Measurements from ENCODE around the gene UBE3D.

Gene UBE3D

DNA sequence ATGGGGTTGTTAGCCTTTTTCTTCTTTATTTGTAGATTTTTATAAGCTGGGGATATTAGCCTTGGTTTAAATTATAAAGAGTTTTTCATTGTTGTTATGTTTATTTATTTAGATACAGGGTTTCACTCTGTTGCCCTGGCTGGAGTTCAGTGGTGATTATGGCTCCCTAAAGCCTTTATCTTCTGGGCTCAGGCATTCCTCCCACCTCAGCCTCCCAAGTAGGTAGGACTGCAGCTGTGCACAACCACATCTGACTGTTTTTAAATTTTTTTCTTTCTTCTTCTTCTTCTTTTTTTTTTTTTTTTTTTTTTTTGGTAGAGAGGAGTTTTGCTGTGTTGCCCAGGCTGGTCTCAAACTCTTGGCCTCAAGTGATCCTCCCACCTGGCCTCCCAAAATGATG, 80.9 kb downstream of the UBE3D start:
- H3K27ac ChIP-seq (ENCODE audit: insufficient read depth, low read depth, low read length, poor library complexity, severe bottlenecking), result no peak overlapping the region
- no peaks in the 10 kb centered on the region for H3K27me3 ChIP-seq (ENCODE audit: control insufficient read depth, insufficient read depth, low read length, poor library complexity, severe bottlenecking)
- no peak overlapping the region for H3K4me3 ChIP-seq (ENCODE audit: insufficient read depth, low read depth, low read length)
- no peaks in the 10 kb centered on the region for H3K9me3 ChIP-seq (ENCODE audit: control insufficient read depth, low read length)
- no peaks in the 10 kb centered on the region for H3K4me1 ChIP-seq (ENCODE audit: control insufficient read depth, insufficient read depth, low read length)
- no peaks in the 10 kb centered on the region for H3K36me3 ChIP-seq (ENCODE audit: control insufficient read depth, insufficient read depth, low read length)

DNA sequence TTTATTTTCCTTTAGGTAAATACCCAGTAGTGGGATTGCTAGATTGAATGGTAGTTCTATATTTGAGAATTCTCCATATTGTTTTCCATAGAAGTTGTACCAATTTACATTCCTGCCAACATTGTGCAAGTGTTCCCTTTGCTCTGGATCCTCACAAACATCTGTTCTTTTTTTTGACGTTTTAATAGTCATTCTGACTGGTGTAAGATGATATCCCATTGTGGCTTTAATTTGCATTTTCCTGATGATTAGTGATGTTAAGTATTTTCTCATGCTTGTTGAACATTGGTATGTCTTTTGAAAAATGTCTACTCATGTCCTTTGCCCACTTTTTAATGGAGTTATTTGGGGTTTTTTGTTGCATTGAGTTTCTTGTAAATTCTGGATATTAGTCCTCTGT, 85.6 kb downstream of the UBE3D start:
- H3K27me3 ChIP-seq (ENCODE audit: control insufficient read depth, insufficient read depth, low read length, poor library complexity, severe bottlenecking), result no peaks in the 10 kb centered on the region
- no peaks in the 10 kb centered on the region for H3K9me3 ChIP-seq (ENCODE audit: control insufficient read depth, low read length)
- peaks cover 5% of the 10 kb centered on the region for H3K36me3 ChIP-seq (ENCODE audit: control insufficient read depth, insufficient read depth, low read length)
- no peaks in the 10 kb centered on the region for H3K4me1 ChIP-seq (ENCODE audit: control insufficient read depth, insufficient read depth, low read length)
- WGBS, 2 experiments, result 95 to 100% methylated on average over 1 of the region's 1 CpG
- H3K27ac ChIP-seq (ENCODE audit: insufficient read depth, low read depth, low read length, poor library complexity, severe bottlenecking), result no peak overlapping the region
- no peak overlapping the region for H3K4me3 ChIP-seq (ENCODE audit: insufficient read depth, low read depth, low read length)

DNA sequence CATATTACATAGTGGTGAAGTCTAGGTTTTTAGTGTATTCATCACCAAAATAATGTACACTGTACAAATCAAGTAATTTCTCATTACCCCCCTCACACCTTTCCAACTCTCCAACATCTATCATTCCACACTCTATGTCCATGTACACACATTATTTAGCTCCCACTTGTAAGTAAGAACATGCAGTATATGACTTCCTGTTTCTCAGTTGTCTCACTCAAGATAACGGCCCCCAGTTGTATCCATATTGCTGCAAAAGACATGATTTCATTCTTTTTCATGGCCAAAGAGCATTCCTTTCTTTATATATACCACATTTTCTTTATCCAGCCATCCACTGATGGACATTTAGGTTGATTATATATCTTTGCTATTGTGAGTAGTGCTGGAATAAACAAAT, 86.0 kb downstream of the UBE3D start:
- Histone ChIP-seq H3K9me3 (ENCODE audit: control insufficient read depth, low read length) (no peaks in the 10 kb centered on the region), H3K27me3 (ENCODE audit: control insufficient read depth, insufficient read depth, low read length, poor library complexity, severe bottlenecking) (no peaks in the 10 kb centered on the region), H3K4me3 (ENCODE audit: insufficient read depth, low read depth, low read length) (no peak overlapping the region), H3K27ac (ENCODE audit: insufficient read depth, low read depth, low read length, poor library complexity, severe bottlenecking) (no peak overlapping the region), H3K36me3 (ENCODE audit: control insufficient read depth, insufficient read depth, low read length) (peaks cover 5% of the 10 kb centered on the region), H3K4me1 (ENCODE audit: control insufficient read depth, insufficient read depth, low read length) (no peaks in the 10 kb centered on the region)
- 97% methylated on average over 1 of the region's 1 CpG for WGBS, 2 experiments

DNA sequence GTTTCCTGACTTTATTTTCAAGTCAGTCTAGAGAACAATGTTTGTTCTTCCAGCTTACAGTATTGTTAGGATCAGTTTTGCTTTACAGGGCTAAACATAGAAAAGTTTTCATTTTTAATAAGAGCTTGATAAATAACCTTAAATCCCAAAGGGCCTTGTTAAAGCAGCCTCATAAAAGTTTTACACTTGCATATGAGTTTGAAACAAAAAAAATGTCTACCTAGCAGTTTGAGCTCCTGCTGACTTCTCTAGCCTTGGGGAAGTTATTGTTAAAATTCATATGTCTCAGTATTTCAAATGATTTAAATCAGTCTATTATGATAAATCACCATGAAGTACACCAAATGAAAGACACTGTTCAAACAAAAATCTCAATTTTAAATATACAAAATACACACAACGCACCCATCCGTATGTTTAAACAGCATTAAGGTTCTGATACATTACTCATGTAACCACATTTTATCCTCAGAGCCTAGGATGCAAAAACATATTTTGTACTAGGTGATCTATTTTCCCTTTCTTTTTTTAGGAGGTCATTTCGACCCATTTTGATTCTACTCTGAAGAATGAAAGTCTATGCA, 87.2 kb downstream of the UBE3D start:
- Histone ChIP-seq H3K27me3 (ENCODE audit: control insufficient read depth, insufficient read depth, low read length, poor library complexity, severe bottlenecking) (no peaks in the 10 kb centered on the region), H3K36me3 (ENCODE audit: control insufficient read depth, insufficient read depth, low read length) (peaks cover 5% of the 10 kb centered on the region), H3K4me3 (ENCODE audit: insufficient read depth, low read depth, low read length) (no peak overlapping the region), H3K4me1 (ENCODE audit: control insufficient read depth, insufficient read depth, low read length) (no peaks in the 10 kb centered on the region), H3K9me3 (ENCODE audit: control insufficient read depth, low read length) (no peaks in the 10 kb centered on the region), H3K27ac (ENCODE audit: insufficient read depth, low read depth, low read length, poor library complexity, severe bottlenecking) (no peak overlapping the region)
- 76 to 98% methylated on average over 2 to 3 of the region's 3 CpGs for WGBS, 2 experiments

DNA sequence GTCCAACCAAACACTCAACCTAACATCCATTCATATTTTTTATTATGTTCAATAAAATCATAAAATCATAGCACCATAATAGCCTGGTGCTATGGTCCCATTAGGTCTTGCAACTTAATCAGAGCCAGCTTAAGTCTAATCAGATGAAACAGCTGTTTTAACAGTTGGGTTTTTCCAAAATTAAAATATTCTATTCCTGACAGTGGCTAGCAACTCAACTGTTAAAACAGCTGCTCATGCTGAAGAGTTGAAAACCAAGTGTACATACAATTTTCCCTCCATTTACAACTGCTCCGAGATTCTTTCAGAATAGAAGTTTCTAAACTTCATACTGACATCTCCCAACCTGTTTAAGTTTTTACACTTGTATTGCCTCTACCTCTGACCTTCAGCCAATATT, 89.5 kb downstream of the UBE3D start:
- 90 to 96% methylated on average over 1 of the region's 1 CpG for whole genome bisulfite sequencing, 2 experiments
- Histone ChIP-seq H3K27ac (ENCODE audit: insufficient read depth, low read depth, low read length, poor library complexity, severe bottlenecking) (no peak overlapping the region), H3K4me3 (ENCODE audit: insufficient read depth, low read depth, low read length) (no peak overlapping the region), H3K27me3 (ENCODE audit: control insufficient read depth, insufficient read depth, low read length, poor library complexity, severe bottlenecking) (no peaks in the 10 kb centered on the region), H3K9me3 (ENCODE audit: control insufficient read depth, low read length) (no peaks in the 10 kb centered on the region), H3K36me3 (ENCODE audit: control insufficient read depth, insufficient read depth, low read length) (peaks cover 5% of the 10 kb centered on the region), H3K4me1 (ENCODE audit: control insufficient read depth, insufficient read depth, low read length) (no peaks in the 10 kb centered on the region)

DNA sequence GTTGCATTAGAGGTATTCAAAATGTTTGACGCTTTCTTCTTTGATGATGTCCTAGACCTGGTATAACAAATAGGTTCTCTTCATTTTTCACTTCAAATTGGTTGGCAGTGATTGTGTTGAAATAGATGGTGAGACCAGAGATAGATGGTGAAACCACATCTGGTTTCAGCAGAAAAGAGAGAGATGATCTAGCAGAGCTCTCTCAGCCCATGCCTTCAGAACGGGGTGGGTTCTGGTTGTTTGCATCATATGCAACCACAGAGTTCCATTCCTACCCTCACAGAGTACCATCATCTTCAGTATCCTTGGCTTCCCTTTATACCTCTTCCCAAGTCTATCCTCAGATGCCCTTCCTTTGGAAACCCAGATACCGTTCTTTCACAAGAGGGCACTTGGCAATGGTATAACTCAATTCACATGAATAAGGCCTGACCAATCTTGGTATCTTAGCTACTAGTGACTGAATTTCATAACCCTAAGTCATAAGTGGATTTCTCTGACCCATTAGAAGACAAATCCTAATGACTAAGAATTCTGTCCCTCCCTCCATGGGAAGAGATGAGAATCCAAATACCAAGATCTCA, 93.7 kb downstream of the UBE3D start:
- 95% methylated on average over 3 of the region's 3 CpGs for WGBS, 2 experiments
- Histone ChIP-seq H3K4me3 (ENCODE audit: insufficient read depth, low read depth, low read length) (no peak overlapping the region), H3K27me3 (ENCODE audit: control insufficient read depth, insufficient read depth, low read length, poor library complexity, severe bottlenecking) (no peaks in the 10 kb centered on the region), H3K27ac (ENCODE audit: insufficient read depth, low read depth, low read length, poor library complexity, severe bottlenecking) (no peak overlapping the region), H3K9me3 (ENCODE audit: control insufficient read depth, low read length) (no peaks in the 10 kb centered on the region), H3K4me1 (ENCODE audit: control insufficient read depth, insufficient read depth, low read length) (no peaks in the 10 kb centered on the region), H3K36me3 (ENCODE audit: control insufficient read depth, insufficient read depth, low read length) (no peaks in the 10 kb centered on the region)

DNA sequence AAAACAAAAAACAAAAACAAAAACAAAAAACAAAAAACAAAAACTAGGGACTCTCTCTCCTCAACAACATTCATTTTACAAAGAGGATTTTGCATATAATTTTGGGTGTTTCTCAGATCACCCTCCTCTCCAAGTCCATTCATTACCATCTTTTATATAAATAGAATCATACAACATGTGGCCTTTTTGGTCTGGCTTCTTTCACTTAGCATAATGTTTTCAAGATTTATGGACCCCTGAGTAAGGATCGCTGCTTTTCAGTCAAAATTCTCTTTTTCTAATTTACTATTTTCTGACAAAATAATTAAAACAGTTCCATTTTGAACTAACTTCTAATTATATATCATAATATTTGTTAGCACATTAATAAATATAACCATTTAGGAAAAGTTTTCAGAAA, 94.8 kb downstream of the UBE3D start:
- Histone ChIP-seq H3K27ac (ENCODE audit: insufficient read depth, low read depth, low read length, poor library complexity, severe bottlenecking) (no peak overlapping the region), H3K9me3 (ENCODE audit: control insufficient read depth, low read length) (no peaks in the 10 kb centered on the region), H3K4me1 (ENCODE audit: control insufficient read depth, insufficient read depth, low read length) (no peaks in the 10 kb centered on the region), H3K27me3 (ENCODE audit: control insufficient read depth, insufficient read depth, low read length, poor library complexity, severe bottlenecking) (no peaks in the 10 kb centered on the region), H3K4me3 (ENCODE audit: insufficient read depth, low read depth, low read length) (no peak overlapping the region), H3K36me3 (ENCODE audit: control insufficient read depth, insufficient read depth, low read length) (no peaks in the 10 kb centered on the region)
- 83% methylated on average over 1 of the region's 1 CpG; no CpG with 5 or more reads in 1 of the 2 experiments for WGBS, 2 experiments

DNA sequence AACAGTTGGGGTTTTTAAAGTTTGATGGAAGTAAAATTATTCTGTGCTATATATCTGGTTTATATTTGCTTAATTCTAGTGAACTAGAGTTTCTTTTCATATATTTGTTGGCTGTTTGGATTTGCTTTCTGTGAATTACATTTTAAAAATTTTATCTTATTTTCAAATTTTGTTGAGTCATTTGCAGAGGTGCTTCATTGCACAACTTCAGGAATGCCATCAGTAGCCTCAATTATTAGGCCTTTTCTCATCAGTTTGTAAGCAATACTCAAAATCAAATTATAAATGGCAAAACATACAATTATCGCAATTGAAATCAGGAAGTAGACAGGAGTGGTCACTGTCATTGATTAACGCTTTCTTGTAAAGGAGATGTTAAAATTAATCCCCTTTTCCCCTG, 96.9 kb downstream of the UBE3D start:
- 94 to 96% methylated on average over 2 of the region's 2 CpGs for WGBS, 2 experiments
- no peaks in the 10 kb centered on the region for H3K36me3 ChIP-seq (ENCODE audit: control insufficient read depth, insufficient read depth, low read length)

DNA sequence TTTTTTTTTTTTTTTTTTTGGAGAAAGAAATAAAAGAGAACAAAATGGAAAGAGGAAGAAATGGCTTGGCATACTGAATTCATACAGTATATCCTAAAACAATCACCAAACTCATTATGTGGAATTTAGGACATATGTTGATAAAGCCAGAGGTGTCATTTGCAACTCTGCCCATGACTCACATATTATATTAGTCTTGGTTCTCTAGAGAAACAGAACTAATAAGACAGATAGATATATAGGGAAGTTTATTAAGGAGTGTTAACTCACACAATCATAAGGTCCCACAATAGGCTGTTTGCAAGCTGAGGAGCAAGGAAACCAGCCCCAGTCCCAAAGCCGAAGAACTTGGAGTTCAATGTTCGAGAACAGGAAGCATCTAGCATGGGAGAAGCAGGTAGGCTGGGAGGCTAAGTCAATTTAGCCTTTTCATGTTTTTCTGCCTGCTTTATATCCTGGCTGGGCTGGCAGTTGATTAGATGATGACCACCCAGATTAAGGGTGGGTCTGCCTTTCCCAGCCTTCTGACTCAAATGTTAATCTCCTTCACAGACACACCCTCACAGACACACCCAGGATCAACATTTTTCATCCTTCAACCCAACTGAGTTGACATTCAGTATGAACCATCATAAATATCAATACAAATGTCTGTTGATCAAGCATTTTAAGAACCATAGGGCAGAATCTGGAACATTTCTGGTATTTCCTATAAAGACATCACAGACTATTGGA, 102.3 kb downstream of the UBE3D start:
- WGBS, 2 experiments, result 98 to 99% methylated on average over 2 of the region's 2 CpGs
- Histone ChIP-seq H3K27ac (ENCODE audit: insufficient read depth, low read depth, low read length, poor library complexity, severe bottlenecking) (no peak overlapping the region), H3K4me3 (ENCODE audit: insufficient read depth, low read depth, low read length) (no peak overlapping the region), H3K9me3 (ENCODE audit: control insufficient read depth, low read length) (no peaks in the 10 kb centered on the region), H3K4me1 (ENCODE audit: control insufficient read depth, insufficient read depth, low read length) (peaks cover 28% of the 10 kb centered on the region), H3K36me3 (ENCODE audit: control insufficient read depth, insufficient read depth, low read length) (no peaks in the 10 kb centered on the region), H3K27me3 (ENCODE audit: control insufficient read depth, insufficient read depth, low read length, poor library complexity, severe bottlenecking) (no peaks in the 10 kb centered on the region)

More for the DNA sequence above, 96.9 kb downstream of the UBE3D start:
- Histone ChIP-seq H3K4me3 (ENCODE audit: insufficient read depth, low read depth, low read length) (no peak overlapping the region), H3K4me1 (ENCODE audit: control insufficient read depth, insufficient read depth, low read length) (no peaks in the 10 kb centered on the region), H3K9me3 (ENCODE audit: control insufficient read depth, low read length) (no peaks in the 10 kb centered on the region), H3K27ac (ENCODE audit: insufficient read depth, low read depth, low read length, poor library complexity, severe bottlenecking) (no peak overlapping the region), H3K27me3 (ENCODE audit: control insufficient read depth, insufficient read depth, low read length, poor library complexity, severe bottlenecking) (no peaks in the 10 kb centered on the region)

DNA sequence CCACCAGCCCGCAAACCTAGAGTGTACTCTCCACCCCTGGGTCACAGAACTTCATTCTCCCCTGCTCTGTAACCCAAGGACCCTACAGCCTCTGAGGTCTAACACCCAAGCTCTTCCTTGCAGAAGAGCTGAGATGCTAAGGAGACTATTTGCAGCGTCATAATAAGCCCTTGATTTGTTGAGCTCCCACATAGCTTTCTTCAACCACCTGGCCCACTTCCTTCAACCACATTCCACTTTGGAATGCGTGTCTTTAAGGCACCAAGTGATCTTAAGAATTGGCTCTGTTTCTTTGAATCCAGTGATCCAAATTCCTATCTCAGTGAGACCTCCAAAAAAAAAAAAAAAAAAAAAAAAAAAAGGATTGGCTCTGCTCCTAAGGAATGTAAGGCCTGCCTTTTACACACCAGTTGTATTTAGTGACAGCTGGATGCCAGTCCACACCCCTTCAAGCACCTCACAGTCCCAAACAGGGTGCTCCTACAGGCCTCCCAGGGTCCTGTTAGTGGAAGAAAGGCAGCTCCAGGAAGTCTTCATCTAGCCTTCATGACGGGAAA, 106.2 kb downstream of the UBE3D start:
- peak overlapping the region; percentile 80 for H3K27ac ChIP-seq (ENCODE audit: insufficient read depth, low read depth, low read length, poor library complexity, severe bottlenecking)

More for the DNA sequence above, 106.2 kb downstream of the UBE3D start:
- peaks cover 8% of the 10 kb centered on the region for H3K36me3 ChIP-seq (ENCODE audit: control insufficient read depth, insufficient read depth, low read length)
- H3K9me3 ChIP-seq (ENCODE audit: control insufficient read depth, low read length), result no peaks in the 10 kb centered on the region
- WGBS, 2 experiments, result 39 to 49% methylated on average over 4 of the region's 4 CpGs
- no peaks in the 10 kb centered on the region for H3K27me3 ChIP-seq (ENCODE audit: control insufficient read depth, insufficient read depth, low read length, poor library complexity, severe bottlenecking)
- H3K4me3 ChIP-seq (ENCODE audit: insufficient read depth, low read depth, low read length), result no peak overlapping the region
- H3K4me1 ChIP-seq (ENCODE audit: control insufficient read depth, insufficient read depth, low read length), result peaks cover 36% of the 10 kb centered on the region
